ENCODE measurements around the gene RASGRF1.

GRCh38 chr15:79121571-79121970 lies 31.0 kb upstream of the RASGRF1 start:
- TF ChIP-seq POLR2AphosphoS5 (IDR thresholded peaks at IDR 0.05) (no peak), CTCF (IDR thresholded peaks at IDR 0.05) (no peak), POLR2A (IDR thresholded peaks at IDR 0.05) (no peak), EP300 (IDR thresholded peaks at IDR 0.05) (no peak)
